Right lobe of liver (tissue), 4 donors: ENCODE data around the gene KLF13.

Experiments used
- CTCF ChIP-seq, 4 donors: fragments of 200-600 bp in 3 of 4; fragments of 450-650 bp in 1 of 4; IDR thresholded peaks; one replicate each; pipeline versions ENCODE4 v1.5.1 to v1.8.0; 2016 to 2022; ENCODE audit warnings: antibody characterized with exemption in 4 of 4, mild to moderate bottlenecking in 2 of 4
- POLR2A ChIP-seq: fragments of 450-650 bp; IDR thresholded peaks from one replicate; pipeline ENCODE4 v1.6.1; 2017; ENCODE audit warnings: antibody characterized with exemption, mild to moderate bottlenecking
- donor health status: DM: no; HTN: no; CAD: no.
- donor health status: DM: no; HTN: no; CAD: no.
- donor health status: DM: no; HTN: yes; CAD: no.

DNA sequence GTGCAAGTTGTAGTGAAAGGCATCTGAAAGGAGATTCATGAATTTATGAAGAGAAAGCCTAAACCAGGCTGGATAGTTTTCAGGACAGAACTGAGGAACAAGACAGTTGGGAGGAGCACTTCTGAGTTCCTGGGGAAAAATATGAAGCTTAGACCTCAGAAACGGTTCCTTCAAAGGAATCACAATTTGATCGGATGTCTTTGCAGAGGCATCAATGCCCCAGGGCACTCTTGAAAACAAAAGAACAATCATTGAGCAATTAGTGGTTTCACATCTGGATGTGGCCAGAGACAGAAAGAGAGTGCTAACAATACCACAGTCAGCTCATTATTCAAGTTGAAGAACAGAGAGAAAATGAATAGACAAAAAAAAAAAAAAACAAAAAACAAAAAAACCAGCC lies 86.2 kb downstream of the KLF13 start:
- TF ChIP-seq CTCF (IDR thresholded peaks at IDR 0.05): no peak
- TF ChIP-seq POLR2A: no peak
